ENCODE measurements around the gene ENDOD1.
"Not testable (repeated sequence)": the region's sequence is repeated elsewhere in the genome, so short reads cannot be mapped to it uniquely, and the experiment has no call there.

ENDOD1 gene

GRCh38 chr11:95104121-95104830 is 14.6 kb downstream of the ENDOD1 start:
- no peak for DNase-seq (ENCODE audit: low read depth)

GRCh38 chr11:95104856-95105255 is 15.2 kb downstream of the ENDOD1 start:
- DNase-seq (ENCODE audit: low read depth): no peak

- no peak for DNase-seq (ENCODE audit: low read depth)
Observed at GRCh38 chr11:95108159-95108611, 18.5 kb downstream of the ENDOD1 start.

- DNase-seq (ENCODE audit: low read depth): no peak
Observed at GRCh38 chr11:95108671-95109551, 19.3 kb downstream of the ENDOD1 start.

GRCh38 chr11:95111471-95111870 is 21.8 kb downstream of the ENDOD1 start:
- not testable (repeated sequence) for DNase-seq (ENCODE audit: low read depth)

- no peak for DNase-seq (ENCODE audit: low read depth)
Observed at GRCh38 chr11:95111923-95112540, 22.4 kb downstream of the ENDOD1 start.

GRCh38 chr11:95115597-95115996 is 26.0 kb downstream of the ENDOD1 start:
- no peak for DNase-seq (ENCODE audit: low read depth)

- no peak for DNase-seq (ENCODE audit: low read depth)
Observed at GRCh38 chr11:95119361-95120060, 29.9 kb downstream of the ENDOD1 start.

- no peak for DNase-seq (ENCODE audit: low read depth)
Observed at GRCh38 chr11:95121698-95122097, 32.1 kb downstream of the ENDOD1 start.

GRCh38 chr11:95123556-95123955 is 33.9 kb downstream of the ENDOD1 start:
- DNase-seq (ENCODE audit: low read depth): no peak

- DNase-seq (ENCODE audit: low read depth): no peak
Observed at GRCh38 chr11:95128602-95129001, 39.0 kb downstream of the ENDOD1 start.

- DNase-seq (ENCODE audit: low read depth): no peak
Observed at GRCh38 chr11:95132956-95133355, 43.3 kb downstream of the ENDOD1 start.

- peak; percentile 74 for DNase-seq (ENCODE audit: low read depth)
Observed at GRCh38 chr11:95134491-95134890, 44.8 kb downstream of the ENDOD1 start.

GRCh38 chr11:95135155-95135554 is 45.5 kb downstream of the ENDOD1 start:
- DNase-seq (ENCODE audit: low read depth): no peak

GRCh38 chr11:95135880-95136279 is 46.2 kb downstream of the ENDOD1 start:
- no peak for DNase-seq (ENCODE audit: low read depth)

GRCh38 chr11:95136747-95137146 is 47.1 kb downstream of the ENDOD1 start:
- DNase-seq (ENCODE audit: low read depth): not testable (repeated sequence)

GRCh38 chr11:95137299-95137698 is 47.7 kb downstream of the ENDOD1 start:
- DNase-seq (ENCODE audit: low read depth): no peak

- no peak for DNase-seq (ENCODE audit: low read depth)
Observed at GRCh38 chr11:95138448-95138847, 48.8 kb downstream of the ENDOD1 start.

GRCh38 chr11:95140397-95141033 is 50.9 kb downstream of the ENDOD1 start:
- DNase-seq (ENCODE audit: low read depth): peak; percentile 68

GRCh38 chr11:95142431-95142830 is 52.8 kb downstream of the ENDOD1 start:
- no peak for DNase-seq (ENCODE audit: low read depth)

- no peak for DNase-seq (ENCODE audit: low read depth)
Observed at GRCh38 chr11:95143106-95143681, 53.5 kb downstream of the ENDOD1 start.
